Naive B cell (primary cell): ENCODE measurements around the gene KCND2. TPM values are rescaled to one million over a fixed set of nuclear protein-coding genes. Genes with fewer than 3 reads are reported as not detected.

ENCODE experiments used
- ATAC-seq, 2 donors: fragments of 150-1000 bp; cut with Tn5 transposase; 2 replicates each; pipeline ENCODE4 v1.10.0; 2021; ENCODE audit warnings: low read depth in 2 of 2, mild to moderate bottlenecking in 2 of 2, moderate library complexity in 2 of 2
- DNase-seq: peaks from one replicate; pipeline ENCODE4 v3.0.0; 2022
- H3K27ac Mint-ChIP-seq, 6 donors: one replicate each; pipeline ENCODE4 v1.8.0; 2020 to 2022; ENCODE audit warnings: mild to moderate bottlenecking in 6 of 6, mixed read lengths in 6 of 6, moderate library complexity in 5 of 6, inconsistent platforms in 2 of 6
- H3K27me3 Mint-ChIP-seq, 3 donors: one replicate each; pipeline ENCODE4 v1.8.0; 2021 to 2022; ENCODE audit warnings: mixed read lengths in 3 of 3, mild to moderate bottlenecking in 1 of 3
- H3K36me3 Mint-ChIP-seq, 2 donors: one replicate each; pipeline ENCODE4 v1.8.0; 2020 to 2022; ENCODE audit warnings: mixed read lengths in 2 of 2, inconsistent platforms in 1 of 2, mild to moderate bottlenecking in 1 of 2
- H3K4me1 Mint-ChIP-seq, 3 donors: one replicate each; pipeline ENCODE4 v1.8.0; 2020 to 2022; ENCODE audit warnings: mixed read lengths in 3 of 3, inconsistent platforms in 1 of 3, mild to moderate bottlenecking in 1 of 3, moderate library complexity in 1 of 3
- H3K4me3 Mint-ChIP-seq, 8 donors: one replicate each; pipeline ENCODE4 v1.8.0; 2020 to 2022; ENCODE audit warnings: mild to moderate bottlenecking in 8 of 8, mixed read lengths in 8 of 8, moderate library complexity in 8 of 8, inconsistent platforms in 2 of 8
- H3K9me3 Mint-ChIP-seq, 7 donors: one replicate each; pipeline ENCODE4 v1.8.0; 2020 to 2022; ENCODE audit warnings: mixed read lengths in 7 of 7, mild to moderate bottlenecking in 5 of 7, inconsistent platforms in 2 of 7, moderate library complexity in 1 of 7
- polyA plus RNA-seq, 6 donors: library from polyadenylated mRNA; unstranded; fragments of 300-500 nt; fragmentation: Illumina TruSeq; gene quantifications; one replicate each; pipeline ENCODE4 v1.2.3, GENCODE V29; 2021; ENCODE audit warnings: low read depth in 6 of 6

KCND2 gene
- polyA plus RNA-seq, 6 donors from 2014 or later, result not detected

DNA sequence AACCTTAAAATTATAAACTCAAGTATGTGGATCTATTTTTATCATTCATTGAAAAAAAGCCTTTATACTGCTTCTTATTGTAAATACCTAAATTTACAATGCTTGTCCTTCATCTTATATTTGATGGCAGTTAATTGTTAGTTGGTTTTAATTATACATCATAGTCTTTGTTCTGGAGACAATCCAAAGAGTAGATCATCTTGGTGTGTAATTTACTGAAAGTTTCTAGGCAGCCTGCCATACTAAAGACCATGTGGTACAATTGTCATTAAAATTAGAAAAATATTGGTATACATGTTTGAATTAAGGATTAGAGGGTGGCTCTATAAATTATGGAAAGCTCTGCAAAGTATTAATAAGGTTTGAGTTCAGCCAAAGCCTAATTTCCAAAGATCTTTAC lies 231.4 kb downstream of the KCND2 start:
- no peaks in the 10 kb centered on the region for H3K4me1 Mint-ChIP-seq
- DNase-seq (no peak), ATAC-seq (no peak)
- no peak overlapping the region for H3K4me3 Mint-ChIP-seq
- H3K27ac Mint-ChIP-seq, result no peak overlapping the region
- H3K27me3 Mint-ChIP-seq, result no peaks in the 10 kb centered on the region
- no peaks in the 10 kb centered on the region for H3K36me3 Mint-ChIP-seq
- H3K9me3 Mint-ChIP-seq, result no peaks in the 10 kb centered on the region

DNA sequence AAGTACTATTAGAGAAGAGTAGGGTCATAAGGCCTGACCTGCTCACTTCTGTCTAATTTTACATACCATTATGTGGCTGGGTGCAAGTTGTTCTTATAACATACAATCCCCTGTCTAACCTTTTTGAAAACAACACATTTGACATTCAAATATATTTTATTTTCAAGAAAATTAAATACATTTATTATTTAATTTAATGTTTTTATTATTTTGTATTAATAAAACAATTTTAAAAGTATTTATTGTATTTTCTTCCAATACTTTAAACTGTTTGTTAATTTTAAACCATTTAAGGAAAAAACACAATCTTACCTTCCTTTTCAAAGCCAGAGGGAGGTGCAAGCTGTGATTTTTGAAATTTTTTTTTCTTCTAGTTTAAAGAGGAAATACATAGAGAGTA lies 232.8 kb downstream of the KCND2 start:
- no peaks in the 10 kb centered on the region for H3K4me1 Mint-ChIP-seq
- peaks cover 0 to under 1% (median 0%) of the 10 kb centered on the region in 3 donors for H3K27me3 Mint-ChIP-seq
- H3K36me3 Mint-ChIP-seq, result no peaks in the 10 kb centered on the region

DNA sequence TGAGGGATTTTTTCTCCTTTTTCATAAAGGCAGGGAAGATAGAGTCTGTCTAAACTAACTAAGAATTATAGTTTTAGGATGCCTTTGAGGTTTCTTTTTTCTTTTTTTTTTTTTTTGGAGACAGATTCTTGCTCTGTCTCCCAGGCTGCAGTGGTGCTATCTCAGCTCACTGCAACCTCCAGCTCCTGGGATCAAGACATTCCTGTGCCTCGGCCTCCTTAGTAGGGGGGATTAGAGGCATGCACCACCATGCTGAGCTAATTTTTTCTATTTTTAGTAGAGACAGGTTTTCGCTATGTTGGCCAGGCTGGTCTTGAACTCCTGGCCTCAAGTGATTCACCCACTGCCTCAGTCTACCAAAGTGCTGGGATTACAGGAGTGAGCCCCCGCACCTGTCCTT lies 239.7 kb downstream of the KCND2 start:
- Mint-ChIP-seq H3K4me3 (no peak overlapping the region), H3K4me1 (no peaks in the 10 kb centered on the region), H3K27me3 (peaks cover 0 to 5% (median 0%) of the 10 kb centered on the region in 3 donors), H3K36me3 (no peaks in the 10 kb centered on the region), H3K9me3 (peaks cover 0 to 4% (median 0%) of the 10 kb centered on the region in 7 donors), H3K27ac (no peak overlapping the region)
- DNase-seq (no peak), ATAC-seq (no peak)

More for the DNA sequence above, 232.8 kb downstream of the KCND2 start:
- DNase-seq (no peak), ATAC-seq (no peak)
- Mint-ChIP-seq H3K9me3 (peaks cover 0 to under 1% (median 0%) of the 10 kb centered on the region in 7 donors), H3K27ac (no peak overlapping the region), H3K4me3 (no peak overlapping the region)

DNA sequence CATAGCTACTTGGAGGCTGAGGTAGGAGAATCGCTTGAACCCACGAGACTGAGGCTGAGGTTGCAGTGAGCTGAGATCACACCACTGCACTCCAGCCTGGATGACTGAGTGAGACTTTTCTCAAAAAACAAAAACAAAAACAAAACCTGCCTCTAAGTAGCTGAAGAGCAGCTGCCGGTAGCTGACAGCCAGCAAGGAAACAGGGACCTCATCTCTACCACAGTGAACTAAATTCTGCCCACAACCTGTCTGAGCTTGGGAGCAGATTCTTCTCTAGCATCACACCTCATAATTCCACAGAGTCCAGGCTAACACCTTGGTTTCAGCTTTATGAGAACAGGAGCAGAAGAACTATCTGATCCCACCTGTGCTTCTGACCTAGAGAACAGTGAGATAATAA lies 246.2 kb downstream of the KCND2 start:
- Mint-ChIP-seq H3K4me3 (no peak overlapping the region), H3K27me3 (peaks cover 0 to 6% (median 4%) of the 10 kb centered on the region in 3 donors), H3K4me1 (no peaks in the 10 kb centered on the region), H3K36me3 (no peaks in the 10 kb centered on the region), H3K9me3 (peaks cover 0 to 1% (median 0%) of the 10 kb centered on the region in 7 donors), H3K27ac (no peak overlapping the region)
- ATAC-seq (no peak), DNase-seq (no peak)

DNA sequence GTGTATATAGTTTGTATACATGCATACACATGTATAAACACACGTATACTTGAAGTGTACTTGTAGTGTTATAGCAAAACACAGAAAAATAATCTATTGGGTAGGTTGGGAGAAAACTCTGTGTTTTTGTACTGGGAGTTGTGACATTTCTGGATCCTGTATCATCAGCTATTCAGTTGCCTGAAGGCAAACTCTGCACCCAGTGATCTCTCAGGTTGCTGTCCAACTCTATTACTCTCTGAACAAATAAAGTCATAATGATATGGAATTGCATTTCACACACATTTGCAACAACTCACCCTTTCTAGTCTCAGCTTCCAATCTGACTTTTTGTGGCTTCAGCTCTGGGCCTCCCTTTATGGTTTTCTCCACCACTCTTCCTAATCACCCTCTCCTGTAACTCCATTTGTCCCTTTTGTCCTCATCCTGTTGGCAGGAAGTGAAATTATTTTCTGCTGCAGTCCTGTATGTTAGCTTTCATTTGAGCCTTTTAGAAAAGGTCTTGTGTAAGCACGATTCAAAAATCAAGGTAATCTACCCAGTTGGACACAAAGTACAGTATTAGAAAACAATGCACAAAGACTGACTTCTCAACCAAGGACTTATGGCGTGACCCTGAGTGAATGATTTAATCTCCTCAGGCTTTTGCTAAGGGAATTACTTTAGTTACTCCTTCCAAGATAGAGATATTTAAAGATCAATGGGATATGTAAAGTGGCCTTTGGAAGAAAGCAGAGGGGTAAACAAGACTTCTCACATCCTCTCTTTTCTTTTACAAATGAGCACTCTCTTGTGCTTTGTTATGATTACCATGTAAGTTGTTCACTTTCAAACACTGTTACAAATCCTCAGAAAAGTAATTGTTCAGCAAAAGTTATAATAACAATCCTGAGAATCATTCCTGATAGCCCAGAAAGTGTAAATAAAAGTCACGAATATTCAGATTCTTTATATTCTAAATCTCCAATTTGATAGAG lies 249.1 kb downstream of the KCND2 start:
- Mint-ChIP-seq H3K4me1 (no peaks in the 10 kb centered on the region), H3K27me3 (peaks cover 0 to 6% (median 4%) of the 10 kb centered on the region in 3 donors), H3K4me3 (no peak overlapping the region), H3K27ac (no peak overlapping the region), H3K9me3 (peaks cover 0 to 1% (median 0%) of the 10 kb centered on the region in 7 donors), H3K36me3 (no peaks in the 10 kb centered on the region)
- DNase-seq, result no peak
- no peak for ATAC-seq

DNA sequence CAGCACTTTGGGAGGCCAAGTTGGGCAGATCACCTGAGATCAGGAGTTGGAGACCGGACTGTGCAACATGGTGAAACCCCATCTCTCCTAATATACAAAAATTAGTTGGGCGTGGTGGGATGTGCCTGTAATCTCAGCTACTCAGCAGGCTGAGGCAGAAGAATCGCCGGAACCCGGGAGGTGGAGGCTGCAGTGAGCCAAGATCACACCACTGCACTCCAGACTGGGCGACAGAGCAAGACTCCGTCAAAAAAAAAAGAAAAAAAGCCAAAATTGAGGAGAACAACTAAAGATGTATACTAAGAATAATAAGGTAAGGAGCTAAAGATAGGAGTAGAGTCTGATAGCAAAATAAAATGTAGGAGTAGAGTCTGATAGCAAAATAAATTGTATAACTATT lies 251.0 kb downstream of the KCND2 start:
- no peak for DNase-seq
- Mint-ChIP-seq H3K36me3 (no peaks in the 10 kb centered on the region), H3K4me1 (no peaks in the 10 kb centered on the region), H3K27me3 (peaks cover 0 to 1% (median 0%) of the 10 kb centered on the region in 3 donors), H3K9me3 (peaks cover 0 to 1% (median 0%) of the 10 kb centered on the region in 7 donors), H3K27ac (no peak overlapping the region), H3K4me3 (no peak overlapping the region)
- ATAC-seq, result no peak

DNA sequence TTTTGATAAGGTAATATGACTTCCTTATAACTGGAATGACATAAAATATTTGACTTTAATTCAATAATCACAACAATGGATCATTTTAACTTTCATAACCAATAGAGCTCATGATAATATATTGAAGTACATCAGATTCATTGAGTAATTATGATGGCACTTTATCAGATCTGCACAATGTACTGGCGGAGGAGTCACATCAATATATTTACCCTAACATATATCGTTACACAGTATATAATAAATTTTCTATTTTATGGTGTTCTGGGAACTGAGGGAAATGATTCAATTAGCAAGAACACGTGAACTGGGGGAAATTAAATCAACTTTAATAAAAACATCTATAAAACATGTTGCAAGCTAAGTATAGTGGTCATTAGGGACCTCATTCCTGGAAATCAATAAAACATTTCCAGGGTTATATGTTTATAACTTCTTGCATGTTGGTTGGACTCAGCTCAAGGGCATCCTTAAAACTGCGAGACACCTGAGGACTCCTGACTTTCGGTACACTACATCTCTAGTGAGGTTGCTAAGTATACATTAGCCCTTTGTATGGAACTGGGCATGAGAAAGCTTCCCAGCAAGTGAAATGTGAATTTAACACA lies 254.0 kb downstream of the KCND2 start:
- H3K36me3 Mint-ChIP-seq, result no peaks in the 10 kb centered on the region
- no peaks in the 10 kb centered on the region for H3K27me3 Mint-ChIP-seq
- no peak for ATAC-seq
- no peak overlapping the region for H3K4me3 Mint-ChIP-seq
- no peak for DNase-seq
- peaks cover 0 to 5% (median 0%) of the 10 kb centered on the region in 7 donors for H3K9me3 Mint-ChIP-seq
- H3K27ac Mint-ChIP-seq, result no peak overlapping the region
- H3K4me1 Mint-ChIP-seq, result no peaks in the 10 kb centered on the region

DNA sequence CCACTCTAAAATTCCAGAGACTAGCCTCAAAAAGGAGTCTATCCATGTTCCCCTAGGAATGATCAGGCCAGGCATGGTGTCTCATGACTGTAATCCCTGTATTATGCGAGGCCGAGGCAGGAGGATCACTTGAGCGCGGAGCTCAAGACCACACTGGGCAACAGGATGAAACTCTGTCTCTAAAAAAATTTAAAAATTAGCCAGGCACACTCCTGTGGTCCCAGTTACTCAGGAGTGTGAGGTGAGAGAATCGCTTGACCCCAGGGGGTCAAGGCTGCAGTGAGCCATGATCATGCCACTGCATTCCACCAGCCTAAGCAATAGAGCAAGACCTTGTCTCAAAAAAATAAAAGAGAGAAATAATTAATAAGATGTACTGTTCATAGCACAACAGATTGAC lies 256.8 kb downstream of the KCND2 start:
- ATAC-seq, result no peak

DNA sequence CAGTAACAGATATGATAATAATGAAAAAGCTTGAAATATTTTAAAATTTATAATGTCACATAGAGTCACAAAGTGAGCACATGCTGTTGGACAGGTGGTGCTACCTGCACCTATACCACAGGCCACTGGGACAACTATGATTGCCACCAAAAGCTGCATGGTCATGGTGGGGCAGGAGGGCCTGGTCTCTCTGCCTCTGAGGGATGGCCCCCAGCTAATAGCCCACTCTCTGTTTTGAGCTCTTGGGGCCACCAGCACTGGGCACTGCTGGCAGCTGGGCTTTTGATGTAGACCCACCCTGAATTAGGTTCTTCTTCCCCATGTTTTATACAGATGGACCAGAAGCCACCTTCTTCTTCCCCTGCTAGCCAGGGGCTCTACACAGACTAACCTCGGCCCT lies 265.4 kb downstream of the KCND2 start:
- DNase-seq (no peak), ATAC-seq (no peak)
- Mint-ChIP-seq H3K27me3 (no peaks in the 10 kb centered on the region), H3K4me3 (no peak overlapping the region), H3K9me3 (peaks cover 0 to 1% (median 0%) of the 10 kb centered on the region in 7 donors), H3K27ac (no peak overlapping the region), H3K36me3 (no peaks in the 10 kb centered on the region), H3K4me1 (no peaks in the 10 kb centered on the region)

More for the DNA sequence above, 256.8 kb downstream of the KCND2 start:
- no peak for DNase-seq
- no peak overlapping the region for H3K27ac Mint-ChIP-seq
- H3K27me3 Mint-ChIP-seq, result no peaks in the 10 kb centered on the region
- no peak overlapping the region for H3K4me3 Mint-ChIP-seq
- H3K36me3 Mint-ChIP-seq, result no peaks in the 10 kb centered on the region
- H3K4me1 Mint-ChIP-seq, result no peaks in the 10 kb centered on the region
- peaks cover 0 to 5% (median 0%) of the 10 kb centered on the region in 7 donors for H3K9me3 Mint-ChIP-seq

DNA sequence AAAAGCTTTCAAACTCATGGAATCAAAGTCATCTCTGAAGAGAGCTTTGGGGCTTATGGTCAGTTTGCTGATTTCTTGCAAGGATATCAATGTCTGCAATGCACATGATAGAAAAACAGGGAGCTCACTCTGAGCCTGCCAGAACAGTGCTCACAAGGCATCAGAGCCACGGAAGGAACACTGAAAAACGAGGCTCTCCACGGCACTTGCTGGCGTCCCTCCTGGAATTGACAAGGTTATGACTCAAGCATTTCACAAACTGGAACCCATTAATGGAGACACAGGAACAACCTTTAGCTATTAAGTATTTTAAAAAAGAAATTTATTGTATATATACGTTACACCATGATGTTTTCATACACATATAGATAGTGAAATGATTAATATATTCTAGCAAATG lies 266.3 kb downstream of the KCND2 start:
- no peak for DNase-seq
- H3K9me3 Mint-ChIP-seq, result peaks cover 0 to 1% (median 0%) of the 10 kb centered on the region in 7 donors
- H3K4me1 Mint-ChIP-seq, result no peaks in the 10 kb centered on the region
- ATAC-seq, result no peak
- H3K27me3 Mint-ChIP-seq, result no peaks in the 10 kb centered on the region
- H3K36me3 Mint-ChIP-seq, result no peaks in the 10 kb centered on the region
- H3K27ac Mint-ChIP-seq, result no peak overlapping the region
- no peak overlapping the region for H3K4me3 Mint-ChIP-seq

DNA sequence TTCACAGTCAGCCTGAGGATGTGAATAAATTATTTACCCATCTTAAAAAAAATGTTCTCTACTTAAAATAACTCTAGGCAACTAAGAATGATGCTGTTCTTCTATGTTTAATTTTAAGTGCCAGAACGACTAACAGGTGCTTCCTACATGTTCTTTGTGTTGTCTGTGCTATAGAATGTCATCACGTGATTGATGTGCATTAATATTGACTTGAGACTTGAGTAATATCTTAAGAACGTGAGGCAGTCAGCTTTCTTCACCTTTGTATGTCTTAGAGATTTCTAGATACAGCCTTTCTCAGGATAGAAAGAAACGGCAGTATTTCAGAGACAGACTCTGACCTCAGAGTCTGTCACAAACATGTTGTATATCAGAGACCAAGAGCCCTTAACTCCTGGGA lies 274.6 kb downstream of the KCND2 start:
- DNase-seq (no peak), ATAC-seq (no peak)
- H3K27me3 Mint-ChIP-seq, result no peaks in the 10 kb centered on the region
- no peak overlapping the region for H3K4me3 Mint-ChIP-seq
- H3K36me3 Mint-ChIP-seq, result no peaks in the 10 kb centered on the region
- peaks cover 0 to 1% (median 0%) of the 10 kb centered on the region in 7 donors for H3K9me3 Mint-ChIP-seq
- no peak overlapping the region for H3K27ac Mint-ChIP-seq
- H3K4me1 Mint-ChIP-seq, result no peaks in the 10 kb centered on the region

DNA sequence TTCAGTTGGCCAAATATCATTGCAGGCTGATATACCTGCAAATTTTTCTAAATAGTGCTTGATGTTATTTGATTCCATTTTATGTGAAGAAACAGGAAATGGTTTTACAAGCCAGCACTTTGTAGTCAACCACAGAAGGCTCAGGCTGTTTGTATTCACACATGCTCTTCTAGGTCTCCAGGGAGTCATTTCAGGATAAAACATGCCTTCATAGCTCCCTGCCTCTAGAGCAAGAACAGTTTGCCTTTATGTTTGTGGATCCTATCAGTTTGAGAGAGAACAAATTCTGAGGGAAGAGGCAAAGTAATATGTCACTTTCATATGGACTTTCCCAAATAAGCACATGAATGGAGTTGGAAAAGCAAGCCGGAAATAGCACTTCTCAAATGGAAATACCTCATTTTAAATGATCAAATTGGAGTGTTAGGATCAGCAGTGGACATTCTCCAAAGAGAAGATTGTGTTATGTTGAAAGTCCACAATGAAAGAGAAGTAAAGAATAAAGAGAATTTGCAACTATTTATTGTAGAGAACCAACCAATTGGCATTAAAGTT lies 277.6 kb downstream of the KCND2 start:
- Mint-ChIP-seq H3K9me3 (no peaks in the 10 kb centered on the region), H3K27ac (no peak overlapping the region), H3K4me1 (no peaks in the 10 kb centered on the region), H3K36me3 (no peaks in the 10 kb centered on the region), H3K4me3 (no peak overlapping the region), H3K27me3 (no peaks in the 10 kb centered on the region)
- no peak for ATAC-seq
- DNase-seq, result no peak

DNA sequence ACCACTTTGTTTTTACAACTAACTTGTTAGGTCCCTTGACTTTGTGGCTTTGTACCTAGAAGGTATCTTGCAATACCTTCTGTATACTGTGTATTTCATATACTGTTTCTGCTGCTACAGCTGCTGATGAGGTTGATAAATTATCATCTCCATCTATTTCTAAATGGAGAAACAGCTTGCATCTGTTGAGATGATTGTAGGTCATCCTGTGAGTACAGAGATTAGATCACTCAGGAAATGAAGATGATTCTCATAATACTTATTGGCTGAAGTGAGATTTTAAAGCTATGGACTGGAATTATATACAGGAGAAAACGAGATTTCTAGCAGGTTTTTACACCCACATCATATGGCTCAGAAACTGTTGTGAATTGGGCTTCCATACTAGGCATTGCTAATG lies 280.5 kb downstream of the KCND2 start:
- no peak for ATAC-seq
- no peaks in the 10 kb centered on the region for H3K36me3 Mint-ChIP-seq
- no peaks in the 10 kb centered on the region for H3K27me3 Mint-ChIP-seq
- no peak overlapping the region for H3K27ac Mint-ChIP-seq
- no peaks in the 10 kb centered on the region for H3K9me3 Mint-ChIP-seq
- no peaks in the 10 kb centered on the region for H3K4me1 Mint-ChIP-seq
- H3K4me3 Mint-ChIP-seq, result no peak overlapping the region
- no peak for DNase-seq
